HG03565 (cell line): ENCODE data around the gene SRP68.

ENCODE experiments used
- ATAC-seq: cut with Tn5 transposase; IDR thresholded peaks from one replicate; pipeline ENCODE4 v1.9.1; 2021; ENCODE audit warnings: mild to moderate bottlenecking, moderate library complexity; ENCODE audit not compliant: unreplicated experiment

SRP68 gene

GRCh38 chr17:76090517-76091129 lies 18.3 kb upstream of the SRP68 start:
- ATAC-seq: no peak

GRCh38 chr17:76089680-76090516 lies 17.6 kb upstream of the SRP68 start:
- no peak for ATAC-seq

GRCh38 chr17:76088868-76089576 lies 16.7 kb upstream of the SRP68 start:
- ATAC-seq: no peak

- no peak for ATAC-seq
These were observed 15.9 kb upstream of the SRP68 start for GRCh38 chr17:76088041-76088867.

- no peak for ATAC-seq
These were observed 15.2 kb upstream of the SRP68 start for GRCh38 chr17:76087531-76087930.

GRCh38 chr17:76086384-76086783 lies 14.1 kb upstream of the SRP68 start:
- ATAC-seq: no peak

- ATAC-seq: no peak
These were observed 13.5 kb upstream of the SRP68 start for GRCh38 chr17:76085731-76086366.

- no peak for ATAC-seq
These were observed 12.9 kb upstream of the SRP68 start for GRCh38 chr17:76085066-76085730.

- no peak for ATAC-seq
These were observed 11.3 kb upstream of the SRP68 start for GRCh38 chr17:76083536-76084182.

- no peak for ATAC-seq
These were observed 10.3 kb upstream of the SRP68 start for GRCh38 chr17:76082326-76083251.

GRCh38 chr17:76081295-76082210 lies 9.2 kb upstream of the SRP68 start:
- ATAC-seq: no peak

GRCh38 chr17:76080768-76081287 lies 8.5 kb upstream of the SRP68 start:
- ATAC-seq: no peak

- ATAC-seq: no peak
These were observed 7.8 kb upstream of the SRP68 start for GRCh38 chr17:76079956-76080767.

- ATAC-seq: no peak
These were observed 7.2 kb upstream of the SRP68 start for GRCh38 chr17:76079535-76079955.

GRCh38 chr17:76078860-76079534 lies 6.7 kb upstream of the SRP68 start, which contains the start of gene ZACN:
ZACN (plus strand) TSS chr17:76079182; CDS start chr17:76079265, 83 bp downstream.
- no peak for ATAC-seq
